Keratinocyte (primary cell): ENCODE data around the gene ERI2. TPM values are rescaled to one million over a fixed set of nuclear protein-coding genes. Genes with fewer than 3 reads are reported as not detected.

Source experiments
- DNase-seq: peaks from one replicate; pipeline ENCODE4 v3.0.0-alpha.2; 2011; ENCODE audit warnings: low read depth, missing footprints, low spot score
- FAIRE-seq: peaks from 2 replicates; lab custom pipeline; 2011; peaks lifted over from hg19 to GRCh38; lab: Jason Lieb, UNC
- H2AFZ ChIP-seq: 2 replicates; pipeline ENCODE4 v1.6.0; 2012; ENCODE audit warnings: low read length, control low read depth, inconsistent platforms; ENCODE audit not compliant: control insufficient read depth
- H3K27ac ChIP-seq: 2 replicates; pipeline ENCODE4 v1.5.1; 2011; ENCODE audit warnings: low read length; ENCODE audit not compliant: control insufficient read depth, insufficient read depth
- H3K27me3 ChIP-seq: 3 replicates; pipeline ENCODE4 v1.6.0; 2011; ENCODE audit warnings: low read length; ENCODE audit not compliant: control insufficient read depth, insufficient read depth; ENCODE audit errors: extremely low read depth
- H3K36me3 ChIP-seq, 2 experiments: 2 replicates in 1 of 2; 3 replicates in 1 of 2; pipeline ENCODE4 v1.5.1; 2011; ENCODE audit warnings: low read length in 2 of 2, mild to moderate bottlenecking in 1 of 2; ENCODE audit not compliant: control insufficient read depth in 2 of 2, insufficient read depth in 2 of 2; ENCODE audit errors: extremely low read depth in 1 of 2
- H3K4me1 ChIP-seq: 3 replicates; pipeline ENCODE4 v1.5.1; 2011; ENCODE audit warnings: low read length; ENCODE audit not compliant: control insufficient read depth, insufficient read depth; ENCODE audit errors: extremely low read depth
- H3K4me2 ChIP-seq: 3 replicates; pipeline ENCODE4 v1.6.0; 2011; ENCODE audit warnings: low read depth, low read length; ENCODE audit not compliant: control insufficient read depth, insufficient read depth; ENCODE audit errors: extremely low read depth
- H3K4me3 ChIP-seq, 3 experiments: fragments of 200-600 bp in 1 of 3; sonication (generic) in 1 of 3; 2 replicates in 2 of 3; 3 replicates in 1 of 3; pipeline ENCODE4 v1.5.1; 2011 to 2016; ENCODE audit warnings: low read length in 3 of 3, mild to moderate bottlenecking in 3 of 3, control low read depth in 2 of 3, inconsistent platforms in 1 of 3, low read depth in 1 of 3, mixed read lengths in 1 of 3, mixed run types in 1 of 3, moderate library complexity in 1 of 3; ENCODE audit not compliant: control insufficient read depth in 2 of 3, insufficient read depth in 2 of 3; ENCODE audit errors: extremely low read depth in 1 of 3
- H3K79me2 ChIP-seq: 2 replicates; pipeline ENCODE4 v1.6.0; 2012; ENCODE audit warnings: low read length; ENCODE audit not compliant: control insufficient read depth, insufficient read depth
- H3K9ac ChIP-seq: 3 replicates; pipeline ENCODE4 v1.6.0; 2011; ENCODE audit warnings: low read length; ENCODE audit not compliant: control insufficient read depth, insufficient read depth; ENCODE audit errors: extremely low read depth
- H3K9me1 ChIP-seq: 3 replicates; pipeline ENCODE4 v1.6.0; 2011; ENCODE audit warnings: low read length; ENCODE audit not compliant: control insufficient read depth, insufficient read depth; ENCODE audit errors: extremely low read depth
- H3K9me3 ChIP-seq: 2 replicates; pipeline ENCODE4 v1.5.1; 2012; ENCODE audit warnings: low read depth, low read length; ENCODE audit not compliant: control insufficient read depth
- H4K20me1 ChIP-seq: 3 replicates; pipeline ENCODE4 v1.6.0; 2011; ENCODE audit warnings: low read length; ENCODE audit not compliant: control insufficient read depth, insufficient read depth; ENCODE audit errors: extremely low read depth
- CTCF ChIP-seq, 3 experiments: IDR thresholded peaks in 1 of 3; conservative IDR thresholded peaks in 1 of 3; optimal IDR thresholded peaks in 1 of 3; 2 replicates in 2 of 3; 3 replicates in 1 of 3; pipeline versions ENCODE3 to v1.5.1; 2011; ENCODE audit warnings: low read length in 3 of 3, mild to moderate bottlenecking in 3 of 3, moderate library complexity in 2 of 3, control low read depth in 1 of 3, inconsistent platforms in 1 of 3; ENCODE audit not compliant: insufficient read depth in 2 of 3; ENCODE audit errors: extremely low read depth in 1 of 3
- EZH2 ChIP-seq: IDR thresholded peaks from one replicate; pipeline ENCODE4 v1.6.1; 2012; ENCODE audit warnings: inconsistent platforms, mild to moderate bottlenecking, low read length, moderate library complexity
- dilution Hi-C: fragments of 300-500 bp; cut with MboI; formaldehyde crosslinking; loops from one replicate; pipeline ENCODE4 v1.7.0; 2020; ENCODE audit warnings: low sequenced_read_pairs; ENCODE audit not compliant: extremely low pct_ligation_motif_present
- polyA plus RNA-seq, 5 experiments: library from polyadenylated mRNA; depleted of rRNA in 3 of 5; stranded (reverse) in 3 of 5; stranded (forward) in 1 of 5; unstranded in 1 of 5; fragments of >200 nt; gene quantifications; 1 replicate in 1 of 5; 2 replicates in 3 of 5; 3 replicates in 1 of 5; pipeline versions ENCODE4 v1.2.1 to v1.2.3, GENCODE V29; 2011 to 2012; ENCODE audit warnings: missing spikeins in 2 of 5, low read depth in 1 of 5, low replicate concordance in 1 of 5

The ERI2 gene
- polyA plus RNA-seq, 1 donor (not counting 4 experiments of a cell fraction or from before 2014, with no cell fraction given) = 19.5 TPM

GRCh38 chr16:20763461-20764232 lies 42.6 kb downstream of the ERI2 start, which contains the start of gene ACSM3:
TSS of gene ACSM3 (plus strand) at chr16:20764014. CDS start at chr16:20770035, 6,021 bp downstream.
- dilution Hi-C loops = no loop called here

DNA sequence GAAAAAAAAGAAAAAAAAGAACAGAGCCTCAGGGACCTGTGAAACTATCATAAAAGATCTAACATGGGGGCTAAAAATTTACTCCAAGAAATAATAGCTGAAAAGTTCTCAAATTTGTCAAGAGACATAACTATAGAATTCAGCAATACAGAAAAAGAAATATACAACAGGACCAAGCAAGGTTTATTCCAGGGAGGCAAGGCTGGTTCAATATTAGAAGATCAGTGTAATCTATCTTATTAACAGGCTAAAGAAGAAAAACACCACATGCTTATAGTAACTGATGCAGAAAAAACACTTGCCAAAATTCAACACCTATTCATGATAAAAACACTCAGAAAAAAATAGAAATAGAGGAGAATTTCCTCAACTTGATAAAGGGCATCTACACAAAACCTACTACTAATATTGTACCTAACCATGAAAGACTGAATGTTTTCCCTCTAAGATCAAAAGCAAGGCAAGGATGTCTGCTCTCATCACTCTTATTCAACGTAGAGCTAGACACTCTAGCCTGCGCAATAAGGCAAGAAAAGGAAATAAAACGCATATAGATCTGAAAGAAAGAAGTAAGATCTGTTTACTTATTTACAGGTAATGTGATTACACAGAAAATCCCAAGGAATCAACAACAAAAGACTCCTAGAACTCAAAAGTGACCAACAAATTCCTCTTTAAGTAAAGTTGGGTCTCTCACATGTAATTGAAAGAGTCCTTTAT lies 43.7 kb downstream of the ERI2 start:
- H2AFZ ChIP-seq = no peak overlapping the region
- H3K4me1 ChIP-seq = peaks cover 5% of the 10 kb centered on the region
- no peaks in the 10 kb centered on the region for H3K27me3 ChIP-seq
- DNase-seq = no peak
- H3K36me3 ChIP-seq = no peaks in the 10 kb centered on the region
- H3K9me3 ChIP-seq = no peaks in the 10 kb centered on the region
- no peak for FAIRE-seq
- dilution Hi-C loops = no loop called here
- no peaks in the 10 kb centered on the region for H4K20me1 ChIP-seq
- no peak overlapping the region for H3K27ac ChIP-seq
- H3K79me2 ChIP-seq = no peaks in the 10 kb centered on the region
- no peaks in the 10 kb centered on the region for H3K9me1 ChIP-seq
- no peak for TF ChIP-seq CTCF (optimal IDR thresholded peaks at IDR 0.05 in 1 of 3, IDR thresholded peaks at IDR 0.05 in 1 of 3, conservative IDR thresholded peaks at IDR 0.05 in 1 of 3; ENCODE audit: extremely low read depth in 1 of 3, insufficient read depth in 2 of 3, low read length in 3 of 3)
- no peak for TF ChIP-seq EZH2
- H3K4me3 ChIP-seq = no peak overlapping the region
- H3K9ac ChIP-seq = no peak overlapping the region
- no peak overlapping the region for H3K4me2 ChIP-seq

More at GRCh38 chr16:20763461-20764232, 42.6 kb downstream of the ERI2 start, which contains the start of gene ACSM3:
- Histone ChIP-seq H3K27ac (no peak within 1 kb of the TSS), H3K4me1 (peaks cover 5% of the 10 kb centered on the region), H3K4me2 (peak within 1 kb of the TSS; percentile 91), H3K4me3 (peak within 1 kb of the TSS; percentile 32 to 96 (median 78)), H3K9ac (peak within 1 kb of the TSS; percentile 51), H3K36me3 (no peaks in the 10 kb centered on the region), H2AFZ (peak within 1 kb of the TSS; percentile 98), H3K79me2 (no peaks in the 10 kb centered on the region), H4K20me1 (no peaks in the 10 kb centered on the region), H3K9me3 (no peaks in the 10 kb centered on the region), H3K9me1 (no peaks in the 10 kb centered on the region), H3K27me3 (no peaks in the 10 kb centered on the region)
- FAIRE-seq (peak; percentile 96), DNase-seq (no peak)
- TF ChIP-seq CTCF (optimal IDR thresholded peaks at IDR 0.05 in 1 of 3, IDR thresholded peaks at IDR 0.05 in 1 of 3, conservative IDR thresholded peaks at IDR 0.05 in 1 of 3; ENCODE audit: extremely low read depth in 1 of 3, insufficient read depth in 2 of 3, low read length in 3 of 3) = no peak
- no peak for TF ChIP-seq EZH2
